ENCODE data around the gene MAPK7. TPM values are rescaled to one million over a fixed set of nuclear protein-coding genes. Genes with fewer than 3 reads are reported as not detected.

Gene MAPK7
- total RNA-seq, 1 experiment from 2014 or later, result 20.8 TPM

GRCh38 chr17:19346351-19347255, 31.7 kb upstream of the MAPK7 start:
- Mint-ChIP-seq H3K4me3 (ENCODE audit: unreplicated experiment) (no peak overlapping the region), H3K9me3 (ENCODE audit: unreplicated experiment) (no peaks in the 10 kb centered on the region), H3K27ac (ENCODE audit: unreplicated experiment) (peak overlapping the region; percentile 39), H3K27me3 (ENCODE audit: insufficient read depth, unreplicated experiment) (no peaks in the 10 kb centered on the region), H3K36me3 (ENCODE audit: insufficient read depth, unreplicated experiment) (peaks cover 6% of the 10 kb centered on the region), H3K4me1 (ENCODE audit: low read depth, unreplicated experiment) (peaks cover 15% of the 10 kb centered on the region)
- CTCF ChIA-PET, result interaction anchor here (1.4 kb wide), 1 partner anchor 16 kb away, joined by 4 read pairs; the partner anchor contains the start of gene B9D1
- BruUV-seq (replicated peaks), result no TSS peak
- TF ChIP-seq, protein P1, sequence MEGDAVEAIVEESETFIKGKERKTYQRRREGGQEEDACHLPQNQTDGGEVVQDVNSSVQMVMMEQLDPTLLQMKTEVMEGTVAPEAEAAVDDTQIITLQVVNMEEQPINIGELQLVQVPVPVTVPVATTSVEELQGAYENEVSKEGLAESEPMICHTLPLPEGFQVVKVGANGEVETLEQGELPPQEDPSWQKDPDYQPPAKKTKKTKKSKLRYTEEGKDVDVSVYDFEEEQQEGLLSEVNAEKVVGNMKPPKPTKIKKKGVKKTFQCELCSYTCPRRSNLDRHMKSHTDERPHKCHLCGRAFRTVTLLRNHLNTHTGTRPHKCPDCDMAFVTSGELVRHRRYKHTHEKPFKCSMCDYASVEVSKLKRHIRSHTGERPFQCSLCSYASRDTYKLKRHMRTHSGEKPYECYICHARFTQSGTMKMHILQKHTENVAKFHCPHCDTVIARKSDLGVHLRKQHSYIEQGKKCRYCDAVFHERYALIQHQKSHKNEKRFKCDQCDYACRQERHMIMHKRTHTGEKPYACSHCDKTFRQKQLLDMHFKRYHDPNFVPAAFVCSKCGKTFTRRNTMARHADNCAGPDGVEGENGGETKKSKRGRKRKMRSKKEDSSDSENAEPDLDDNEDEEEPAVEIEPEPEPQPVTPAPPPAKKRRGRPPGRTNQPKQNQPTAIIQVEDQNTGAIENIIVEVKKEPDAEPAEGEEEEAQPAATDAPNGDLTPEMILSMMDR (IDR thresholded peaks at IDR 0.05; ENCODE audit: insufficient read depth in 1 of 2, low read depth in 1 of 2, low read length in 1 of 2, severe bottlenecking in 1 of 2, unreplicated experiment in 1 of 2), result no peak
- Histone ChIP-seq H3K4me1 (peaks cover 27% of the 10 kb centered on the region), H3K4me3 (ENCODE audit: low read depth, low read length) (no peak overlapping the region), H3K27me3 (replicated peaks; ENCODE audit: control insufficient read depth, insufficient read depth, low read length) (no peaks in the 10 kb centered on the region), H3K9me3 (no peaks in the 10 kb centered on the region), H3K36me3 (ENCODE audit: control insufficient read depth, insufficient read depth, low read length) (no peaks in the 10 kb centered on the region)
- POLR2A ChIA-PET, result no interaction called here
- intact Hi-C loops (cut with micrococcal nuclease; ENCODE audit: unreplicated experiment), result no loop called here
- peak in 1 of 2 experiments; percentile 38 for DNase-seq

- intact Hi-C loops (cut with micrococcal nuclease; ENCODE audit: unreplicated experiment), result no loop called here
- TF ChIP-seq, protein P1 (IDR thresholded peaks at IDR 0.05; ENCODE audit: insufficient read depth in 1 of 2, low read depth in 1 of 2, low read length in 1 of 2, severe bottlenecking in 1 of 2, unreplicated experiment in 1 of 2), result no peak
- peaks cover 7% of the 10 kb centered on the region for H3K4me1 Mint-ChIP-seq (ENCODE audit: low read depth, unreplicated experiment)
- POLR2A ChIA-PET, result no interaction called here
- no peaks in the 10 kb centered on the region for H3K27me3 Mint-ChIP-seq (ENCODE audit: insufficient read depth, unreplicated experiment)
- Histone ChIP-seq H3K9me3 (no peaks in the 10 kb centered on the region), H3K4me3 (ENCODE audit: low read depth, low read length) (no peak overlapping the region), H3K27me3 (replicated peaks; ENCODE audit: control insufficient read depth, insufficient read depth, low read length) (no peaks in the 10 kb centered on the region), H3K4me1 (peaks cover 21% of the 10 kb centered on the region), H3K36me3 (ENCODE audit: control insufficient read depth, insufficient read depth, low read length) (no peaks in the 10 kb centered on the region)
- no peak overlapping the region for H3K4me3 Mint-ChIP-seq (ENCODE audit: unreplicated experiment)
- H3K27ac Mint-ChIP-seq (ENCODE audit: unreplicated experiment), result no peak overlapping the region
- BruUV-seq (replicated peaks), result no TSS peak
- peak in 1 of 2 experiments; percentile 34 for DNase-seq
- no peaks in the 10 kb centered on the region for H3K9me3 Mint-ChIP-seq (ENCODE audit: unreplicated experiment)
- H3K36me3 Mint-ChIP-seq (ENCODE audit: insufficient read depth, unreplicated experiment), result peaks cover 5% of the 10 kb centered on the region
- CTCF ChIA-PET, result interaction anchor here (0.6 to 1.4 kb wide), 2 partner anchors 15 to 53 kb away, joined by 3 to 4 read pairs; partner anchors contain the start of gene B9D1
Measured at GRCh38 chr17:19347323-19348080, 30.8 kb upstream of the MAPK7 start.

DNA sequence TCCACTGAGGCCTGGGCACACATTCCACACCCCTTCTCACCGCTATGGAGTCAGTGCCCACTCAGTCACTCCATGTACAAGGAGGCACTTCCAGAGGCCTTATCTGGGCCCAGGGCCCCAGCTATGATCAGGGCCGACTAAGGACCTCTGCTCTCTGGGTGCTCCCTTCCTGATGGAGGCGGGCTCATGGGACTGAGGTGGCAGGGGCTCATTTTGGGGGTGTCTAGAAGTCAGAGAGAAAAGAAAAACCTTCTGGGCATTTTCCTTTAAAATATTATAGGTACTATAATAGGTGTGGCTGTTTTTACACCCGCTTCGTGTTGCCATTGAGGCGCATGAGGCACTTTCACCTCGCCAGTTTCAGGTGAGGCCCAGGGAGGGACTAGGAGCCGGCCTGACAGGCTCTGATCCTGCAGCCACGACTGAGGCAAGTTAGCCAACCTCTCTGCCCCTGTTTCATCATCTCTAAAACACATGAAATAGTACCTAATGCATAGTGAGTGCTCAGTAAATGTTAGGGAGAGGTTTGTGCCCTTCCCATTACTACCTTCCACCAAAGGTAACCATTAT, 30.1 kb upstream of the MAPK7 start:
- Mint-ChIP-seq H3K9me3 (ENCODE audit: unreplicated experiment) (no peaks in the 10 kb centered on the region), H3K4me1 (ENCODE audit: low read depth, unreplicated experiment) (peaks cover 7% of the 10 kb centered on the region), H3K36me3 (ENCODE audit: insufficient read depth, unreplicated experiment) (no peaks in the 10 kb centered on the region), H3K27ac (ENCODE audit: unreplicated experiment) (no peak overlapping the region), H3K4me3 (ENCODE audit: unreplicated experiment) (no peak overlapping the region), H3K27me3 (ENCODE audit: insufficient read depth, unreplicated experiment) (no peaks in the 10 kb centered on the region)
- H3K4me1 ChIP-seq, result peaks cover 21% of the 10 kb centered on the region
- peak in 1 of 2 experiments; percentile 12 for DNase-seq
- ChIA-PET CTCF (interaction anchor here (0.6 kb wide), 1 partner anchor 52 kb away, joined by 3 read pairs; no protein-coding TSS in a partner anchor), POLR2A (no interaction called here)
- H3K36me3 ChIP-seq (ENCODE audit: control insufficient read depth, insufficient read depth, low read length), result no peaks in the 10 kb centered on the region
- no peaks in the 10 kb centered on the region for H3K9me3 ChIP-seq
- H3K27me3 ChIP-seq (replicated peaks; ENCODE audit: control insufficient read depth, insufficient read depth, low read length), result no peaks in the 10 kb centered on the region
- intact Hi-C loops (cut with micrococcal nuclease; ENCODE audit: unreplicated experiment), result no loop called here
- BruUV-seq (replicated peaks), result no TSS peak
- TF ChIP-seq, protein P1 (IDR thresholded peaks at IDR 0.05; ENCODE audit: insufficient read depth in 1 of 2, low read depth in 1 of 2, low read length in 1 of 2, severe bottlenecking in 1 of 2, unreplicated experiment in 1 of 2), result no peak
- H3K4me3 ChIP-seq (ENCODE audit: low read depth, low read length), result no peak overlapping the region
